NT2/D1 (cell line): Measurements from ENCODE around the gene DPP3.

Source experiments
- SUZ12 ChIP-seq: IDR thresholded peaks from 2 replicates; pipeline ENCODE4 v1.6.1; 2011; ENCODE audit not compliant: insufficient read length, insufficient read depth; ENCODE audit errors: extremely low read depth
- YY1 ChIP-seq: IDR thresholded peaks from 2 replicates; pipeline ENCODE4 v1.6.1; 2011; ENCODE audit not compliant: insufficient read length, insufficient read depth

DNA sequence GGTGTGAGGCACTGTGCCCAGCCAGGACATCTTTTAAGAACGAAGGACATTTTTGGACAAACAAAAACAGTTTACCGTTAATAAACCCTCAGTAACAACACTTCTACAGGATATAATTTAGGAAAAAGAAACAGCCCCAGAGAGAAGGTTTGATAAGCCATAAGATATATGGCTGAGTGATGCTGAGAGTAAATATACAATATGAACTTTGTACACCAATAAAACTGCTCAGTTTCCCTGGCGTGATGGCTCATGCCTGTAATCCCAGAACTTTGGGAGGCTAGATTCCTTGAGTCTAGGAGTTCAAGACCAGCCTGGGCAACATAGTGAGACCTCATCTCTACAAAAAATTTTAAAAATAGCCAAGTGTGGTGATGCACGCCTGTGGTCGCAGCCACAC, 18.3 kb downstream of the DPP3 start:
- TF ChIP-seq YY1 (no peak), SUZ12 (no peak)
